ENCODE results near the gene FAM118B.
A peak's percentile ranks its signal among the peaks of the same experiment; 100 is the strongest.
"Not testable (repeated sequence)": the region's sequence is repeated elsewhere in the genome, so short reads cannot be mapped to it uniquely, and the experiment has no call there.

The FAM118B gene

DNA sequence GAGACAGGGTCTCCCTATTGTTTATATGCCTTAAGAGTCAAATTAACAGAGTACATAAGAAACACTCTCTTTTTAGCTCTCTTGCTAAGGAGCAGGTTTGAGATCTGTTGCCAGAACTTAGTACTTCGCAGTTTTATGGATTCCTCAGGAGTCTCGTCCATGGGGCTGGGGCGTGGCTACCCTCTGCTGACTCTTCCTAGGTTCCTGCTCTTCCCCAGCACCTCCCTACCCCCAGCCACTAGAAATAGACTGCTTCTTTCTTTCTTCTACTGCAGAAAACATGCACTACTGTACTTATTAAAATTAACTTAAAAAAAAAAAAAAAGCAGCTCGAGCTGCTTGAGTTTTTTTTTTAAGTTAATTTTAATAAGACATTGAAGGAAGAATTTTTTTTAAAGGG lies 8.0 kb downstream of the FAM118B start:
- DNase-seq (ENCODE audit: low read depth) = no peak

GRCh38 chr11:126224647-126225294 lies 13.2 kb downstream of the FAM118B start:
- no peak for DNase-seq (ENCODE audit: low read depth)

- no peak for DNase-seq (ENCODE audit: low read depth)
Measured at GRCh38 chr11:126225295-126225665, 13.7 kb downstream of the FAM118B start.

- no peak for DNase-seq (ENCODE audit: low read depth)
Measured at GRCh38 chr11:126226334-126227084, 14.9 kb downstream of the FAM118B start.

DNA sequence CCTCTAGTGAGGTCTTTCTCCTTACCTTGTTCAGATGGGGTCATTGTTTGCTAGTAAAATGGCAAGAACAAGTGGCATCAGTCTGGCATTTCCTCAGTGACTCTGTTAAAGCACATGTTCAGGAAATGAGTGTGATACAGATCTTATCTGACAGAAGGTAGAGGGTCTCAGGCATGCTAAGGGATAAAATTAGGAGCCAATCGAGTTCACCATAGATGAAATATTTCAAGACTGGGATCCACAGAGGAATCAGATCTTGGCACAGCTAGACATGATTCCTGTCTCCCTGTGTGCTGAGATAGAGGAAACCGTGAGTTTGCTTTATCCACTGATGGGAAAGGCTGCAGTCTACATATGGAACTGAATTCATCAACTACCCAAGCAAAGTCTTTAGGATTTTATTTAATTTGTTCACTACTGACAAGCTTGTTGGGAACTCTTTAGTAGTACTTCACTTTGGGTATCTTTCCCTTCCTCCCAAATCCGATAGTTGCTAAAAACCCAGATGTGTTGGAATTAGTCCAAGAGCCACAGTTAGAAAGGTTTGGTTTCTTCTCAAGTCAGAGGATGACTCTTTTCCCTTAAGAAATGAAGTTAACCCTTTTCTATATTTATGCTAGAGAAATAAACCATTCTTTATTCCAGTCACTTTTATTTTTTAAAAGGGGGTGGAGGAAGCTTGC lies 18.4 kb downstream of the FAM118B start:
- no peak for DNase-seq (ENCODE audit: low read depth)

DNA sequence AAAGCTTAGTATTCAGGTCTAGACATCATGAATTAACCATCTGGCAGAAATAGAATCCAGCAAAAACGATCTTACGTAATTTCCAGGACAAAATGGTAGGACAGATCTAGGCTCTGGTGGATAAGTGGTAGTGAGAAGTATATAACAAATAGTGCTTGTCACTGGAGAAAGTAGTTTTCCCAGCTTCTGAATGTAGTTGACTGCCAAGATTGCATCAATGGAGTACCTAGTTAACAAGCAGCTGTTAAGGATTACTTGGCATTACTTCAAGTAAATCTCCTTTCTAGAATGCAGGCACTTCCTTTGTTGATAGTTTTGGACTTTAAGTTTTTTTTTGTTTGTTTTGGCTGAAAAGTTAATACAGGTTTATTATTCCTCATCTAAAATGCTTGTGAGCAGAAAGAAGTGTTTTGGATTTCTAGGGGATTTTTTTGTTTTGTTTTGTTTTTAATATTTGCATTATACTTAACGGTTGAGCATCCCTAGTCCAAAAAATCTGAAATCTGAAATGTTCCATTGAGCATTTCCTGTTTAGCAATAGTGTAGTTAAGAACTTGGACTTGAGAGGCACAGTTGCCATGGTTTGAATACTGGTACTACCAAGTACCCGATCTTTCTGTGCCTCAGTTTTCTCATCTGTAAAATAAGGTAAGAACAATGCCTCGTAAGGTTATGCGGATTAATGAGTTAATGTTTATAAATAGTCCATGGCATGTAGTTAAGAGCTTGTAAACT lies 20.3 kb downstream of the FAM118B start:
- no peak for DNase-seq (ENCODE audit: low read depth)

DNA sequence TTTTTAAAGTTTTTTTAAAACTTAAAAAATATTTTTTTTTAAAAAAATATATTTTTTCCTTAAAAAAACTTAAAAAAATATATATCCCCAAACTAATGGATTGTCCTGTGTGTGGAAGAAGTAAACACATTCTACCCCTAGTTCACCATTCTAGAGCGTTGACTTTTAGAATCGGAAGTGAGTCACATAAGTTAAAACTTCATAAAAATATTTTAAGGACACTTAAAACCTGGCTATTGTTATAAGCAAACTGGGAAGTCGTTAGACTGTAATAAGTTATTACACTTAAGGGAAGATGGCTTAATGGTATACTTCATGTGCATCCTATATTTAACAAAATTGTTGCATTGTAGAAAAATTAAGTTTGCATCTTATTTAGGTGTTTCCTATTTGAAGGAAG lies 21.1 kb downstream of the FAM118B start:
- no peak for DNase-seq (ENCODE audit: low read depth)

DNA sequence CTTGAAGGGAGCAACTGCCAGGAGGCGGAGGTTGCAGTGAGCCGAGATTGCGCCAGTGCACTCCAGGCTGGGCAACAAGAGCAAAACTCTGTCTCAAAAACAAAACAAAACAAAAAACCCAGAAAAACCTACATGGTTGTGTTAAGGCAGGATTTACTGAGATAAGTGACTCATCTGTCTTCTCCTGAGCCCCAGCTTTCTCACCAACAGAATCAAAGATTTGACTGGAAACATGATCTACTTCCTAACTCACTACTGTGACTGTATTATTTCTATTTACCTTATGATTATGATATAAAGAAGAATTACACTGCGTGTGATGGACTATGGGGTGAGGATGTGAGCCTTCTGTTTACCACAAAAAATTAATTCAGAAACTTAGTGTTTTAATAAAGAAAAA lies 21.8 kb downstream of the FAM118B start:
- no peak for DNase-seq (ENCODE audit: low read depth)

DNA sequence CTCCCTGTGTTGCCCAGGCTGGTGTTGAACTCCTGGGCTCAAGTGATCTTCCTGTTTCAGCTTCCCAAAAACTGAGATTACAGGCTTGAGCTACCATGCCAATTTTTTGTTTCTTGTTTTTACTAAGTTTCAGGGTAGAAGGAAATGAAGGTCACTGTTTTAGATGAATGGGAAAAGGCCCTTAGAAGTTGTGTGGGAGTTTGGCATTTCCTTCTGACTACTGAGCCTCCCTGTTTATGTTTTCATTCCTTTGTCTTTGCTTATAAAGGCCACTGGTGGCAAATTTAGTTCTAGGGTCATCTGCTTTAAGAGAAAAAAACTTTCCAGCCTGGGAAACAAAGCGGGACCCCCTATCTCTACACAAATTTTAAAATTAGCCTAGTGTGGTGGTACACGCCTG lies 35.1 kb downstream of the FAM118B start:
- no peak for DNase-seq (ENCODE audit: low read depth)

- no peak for DNase-seq (ENCODE audit: low read depth)
Measured at GRCh38 chr11:126253265-126253664, 41.7 kb downstream of the FAM118B start.

DNA sequence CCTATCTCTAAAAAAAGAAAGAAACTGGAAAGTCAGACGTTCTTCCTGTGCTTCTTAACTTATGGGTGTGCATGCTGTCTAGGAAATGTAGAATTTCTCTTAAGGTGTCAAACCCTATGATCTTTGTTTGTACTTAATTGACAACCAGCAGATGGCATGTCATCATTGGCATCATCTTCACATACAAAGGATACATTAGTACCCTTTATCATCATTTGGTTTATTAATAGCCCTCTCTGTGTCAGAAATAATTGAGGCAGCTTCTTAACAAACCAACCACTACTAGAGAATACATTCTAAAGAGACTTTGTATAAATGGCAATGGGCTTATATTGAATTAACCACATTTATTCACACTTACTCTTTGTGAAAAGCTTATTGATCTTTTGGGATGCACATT lies 43.2 kb downstream of the FAM118B start:
- DNase-seq (ENCODE audit: low read depth) = no peak

DNA sequence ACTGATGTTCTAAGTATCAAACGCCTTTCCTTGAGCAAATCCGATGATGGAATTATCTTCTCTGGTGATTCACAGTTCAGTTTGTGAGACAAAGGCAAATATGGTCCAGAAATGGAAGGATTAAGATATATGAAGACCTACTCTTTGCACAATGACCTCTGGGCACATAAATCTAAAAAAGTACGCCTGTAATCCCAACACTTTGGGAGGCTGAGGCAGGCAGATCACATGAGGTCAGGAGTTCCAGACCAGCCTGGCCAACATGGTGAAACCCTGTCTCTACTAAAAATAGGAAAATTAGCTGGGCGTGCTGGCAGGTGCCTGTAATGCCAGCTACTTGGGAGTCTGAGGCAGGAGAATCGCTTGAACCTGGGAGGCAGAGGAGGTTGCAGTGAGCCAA lies 43.9 kb downstream of the FAM118B start:
- DNase-seq (ENCODE audit: low read depth) = not testable (repeated sequence)

GRCh38 chr11:126256216-126256615 lies 44.6 kb downstream of the FAM118B start:
- no peak for DNase-seq (ENCODE audit: low read depth)

DNA sequence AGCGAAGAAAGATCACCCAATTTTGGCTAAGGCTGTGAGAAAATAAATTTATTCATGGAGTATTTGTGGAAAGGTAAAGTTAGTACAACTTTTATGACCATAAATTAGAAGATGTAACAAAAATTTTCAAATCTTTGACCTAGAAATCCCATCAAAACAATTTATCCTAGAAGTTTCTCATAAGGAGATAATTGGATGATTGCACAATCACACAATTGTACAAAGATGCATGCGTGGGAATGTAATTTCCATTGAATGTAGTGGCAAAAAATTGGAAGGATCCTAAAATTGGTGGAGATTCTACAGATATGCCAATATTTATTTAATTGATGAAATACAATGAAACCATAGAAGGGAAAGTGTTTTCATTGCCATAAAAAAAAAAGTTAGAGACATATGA lies 45.6 kb downstream of the FAM118B start:
- no peak for DNase-seq (ENCODE audit: low read depth)

GRCh38 chr11:126257764-126258163 lies 46.2 kb downstream of the FAM118B start:
- DNase-seq (ENCODE audit: low read depth) = no peak

DNA sequence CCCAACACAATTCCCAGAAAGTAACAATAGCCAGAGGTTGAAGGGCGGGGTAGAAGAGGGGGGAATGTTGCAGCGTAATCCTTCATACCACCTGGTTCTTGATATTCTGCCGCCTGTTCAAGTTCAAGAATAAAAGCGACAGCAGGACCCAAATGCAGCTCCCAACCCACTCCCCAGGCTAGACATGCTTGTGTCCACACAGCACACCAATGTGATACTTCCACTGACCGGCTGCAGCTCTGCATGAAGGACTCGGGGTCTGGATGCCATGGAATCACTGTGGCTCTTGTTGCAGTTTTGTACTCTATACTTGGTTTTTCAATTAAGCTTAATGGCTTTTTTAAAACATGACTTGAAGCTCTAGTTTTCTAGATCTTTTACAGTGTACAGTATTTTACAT lies 50.6 kb downstream of the FAM118B start:
- DNase-seq (ENCODE audit: low read depth) = no peak

DNA sequence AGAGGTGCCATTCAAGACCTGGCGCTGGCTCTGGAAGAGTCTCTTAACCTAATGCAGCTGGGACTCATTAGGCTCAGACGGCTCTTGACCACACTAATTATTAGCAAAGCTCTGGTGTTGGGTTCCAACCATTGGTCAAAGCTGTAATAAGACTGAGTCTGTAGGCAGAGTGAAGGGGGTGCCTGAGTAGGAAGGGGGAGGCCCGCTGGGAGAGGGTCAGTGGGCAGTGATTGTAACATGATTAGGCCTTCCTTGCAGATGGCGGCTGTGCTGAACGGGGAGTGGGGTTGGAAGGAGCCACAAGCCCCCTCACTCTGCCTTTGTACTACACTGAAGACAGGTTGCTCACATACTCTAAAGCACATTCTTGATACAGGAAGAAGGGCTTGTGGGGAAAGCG lies 51.9 kb downstream of the FAM118B start:
- DNase-seq (ENCODE audit: low read depth) = no peak

DNA sequence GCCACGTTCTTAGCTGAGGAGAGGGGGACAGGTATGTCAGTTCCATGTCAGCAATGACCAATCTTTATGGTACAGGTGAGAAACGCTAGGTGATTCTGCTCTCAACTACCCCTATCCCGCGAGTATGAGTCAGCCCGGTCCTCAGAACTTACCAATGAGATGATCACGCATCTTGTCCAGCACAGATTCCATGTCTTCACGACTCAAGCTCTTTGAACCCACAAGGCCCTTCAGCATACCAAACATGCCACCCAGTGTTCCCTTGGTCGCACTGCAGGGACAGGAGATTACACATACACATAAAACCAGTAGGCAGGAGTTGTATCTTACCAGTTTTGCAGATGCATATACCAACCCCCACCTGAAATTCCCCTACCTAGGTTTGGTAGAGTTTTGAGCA lies 54.2 kb downstream of the FAM118B start:
- no peak for DNase-seq (ENCODE audit: low read depth)

- DNase-seq (ENCODE audit: low read depth) = no peak
Measured at GRCh38 chr11:126267650-126268049, 56.1 kb downstream of the FAM118B start.

DNA sequence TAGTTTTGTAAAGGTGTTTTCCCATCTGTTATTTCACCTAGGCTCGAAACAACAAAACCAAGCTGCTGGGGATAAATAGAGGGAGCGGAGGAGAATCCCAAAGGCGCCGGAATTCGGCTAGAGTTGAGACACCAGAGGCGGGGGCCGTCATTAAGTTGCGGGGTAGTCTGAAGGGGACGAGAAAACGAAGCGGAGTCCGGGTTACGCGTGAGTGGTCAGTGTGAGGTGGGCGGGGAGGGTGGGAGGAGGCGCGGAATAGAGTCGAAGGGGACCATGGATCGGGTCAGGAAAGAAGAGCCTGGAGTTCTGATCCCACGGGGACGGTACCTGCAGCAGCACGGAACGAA lies 56.8 kb downstream of the FAM118B start:
- DNase-seq (ENCODE audit: low read depth) = no peak

DNA sequence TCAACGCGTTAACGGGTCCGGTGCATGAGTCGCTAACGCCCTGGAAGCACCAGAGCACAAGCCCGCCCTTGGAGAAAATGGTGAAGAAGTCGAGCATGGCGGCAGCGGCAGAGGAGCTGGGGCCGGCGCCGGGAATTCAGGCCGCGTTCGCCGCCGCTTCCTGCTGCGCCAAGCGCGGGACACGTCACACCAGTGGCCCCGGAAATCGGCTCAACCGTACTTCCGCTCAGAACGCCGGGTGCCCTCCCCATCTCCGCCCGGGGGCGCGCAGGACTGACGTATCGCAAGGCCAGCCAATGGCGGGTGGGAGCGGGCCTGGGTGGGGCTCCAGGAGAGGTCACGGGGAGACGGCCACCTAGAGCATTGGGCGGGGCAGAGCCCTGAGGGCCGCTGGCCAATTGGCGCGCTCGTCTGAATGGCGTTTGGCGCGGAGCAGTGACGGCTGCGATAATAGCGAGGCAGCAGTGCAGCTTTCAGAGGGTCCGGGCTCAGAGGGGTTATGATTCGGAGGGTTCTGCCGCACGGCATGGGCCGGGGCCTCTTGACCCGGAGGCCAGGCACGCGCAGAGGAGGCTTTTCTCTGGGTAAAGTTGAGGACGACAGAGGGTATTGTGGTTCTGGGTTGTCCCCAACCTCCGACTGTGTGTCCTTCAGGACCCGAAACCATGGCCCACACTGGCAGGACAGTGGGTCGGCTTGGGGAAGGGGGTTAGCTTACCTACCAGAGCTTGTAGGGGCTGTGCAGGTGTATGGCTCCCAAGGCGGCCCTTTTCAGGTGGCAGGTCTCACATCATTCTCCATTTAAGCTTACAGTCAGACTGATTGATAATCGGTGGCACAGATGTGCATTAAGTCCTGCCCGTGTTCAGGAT lies 57.4 kb downstream of the FAM118B start, which contains the start of the genes FOXRED1 and SRPRA:
Gene FOXRED1, plus strand, starts transcription at position 447 of the 872 bp plus-strand sequence. Its CDS starts 53 bp downstream, at position 500.
Gene SRPRA, minus strand, starts transcription at position 188 of the 872 bp plus-strand sequence. Its CDS starts 91 bp downstream, at position 97.
- peak; percentile 100 for DNase-seq (ENCODE audit: low read depth)

Measured in T-helper 22 cell (primary cell).